A549 (cell line): Measurements from ENCODE around the gene VDAC1. TPM values are rescaled to one million over a fixed set of nuclear protein-coding genes. Genes with fewer than 3 reads are reported as not detected.
A peak's percentile ranks its signal among the peaks of the same experiment; 100 is the strongest.

Experiments used
- ATAC-seq, 2 experiments: fragments of 200-7000 bp in 1 of 2; fragments of >200 bp in 1 of 2; cut with Nextera tagmentation in 1 of 2; cut with Tn5 transposase in 1 of 2; 3 replicates each; pipeline versions ENCODE4 v1.8.0 to v1.9.1; 2018 to 2020; ENCODE audit warnings: mild to moderate bottlenecking in 1 of 2, moderate library complexity in 1 of 2
- CTCF ChIA-PET: fragments of 300-600 bp; sonication (Branson Sonifier 250); formaldehyde crosslinking; extraction: SDS; loops from one replicate; lab custom pipeline; 2021; ENCODE audit warnings: antibody characterized with exemption, inconsistent platforms; lab: Yijun Ruan, JAX
- POLR2A ChIA-PET: fragments of 350-600 bp; formaldehyde crosslinking; extraction: SDS; loops from one replicate; lab custom pipeline; 2021; ENCODE audit warnings: antibody characterized with exemption, inconsistent platforms; lab: Yijun Ruan, JAX
- DNase-seq, 2 experiments: peaks; one replicate each; pipeline versions ENCODE4 v3.0.0 to v3.0.0-alpha.2; 2011 to 2016; ENCODE audit warnings: low read depth in 1 of 2, low spot score in 1 of 2
- FAIRE-seq: peaks from 2 replicates; lab custom pipeline; 2011; peaks lifted over from hg19 to GRCh38; lab: Jason Lieb, UNC
- H3K27ac ChIP-seq, 2 experiments: fragments of >200 bp; sonication (Bioruptor Twin); formaldehyde crosslinking; 3 replicates each; pipeline ENCODE4 v1.5.1; 2016 to 2017
- H3K4me1 ChIP-seq: fragments of >200 bp; sonication (Bioruptor Twin); formaldehyde crosslinking; 3 replicates; pipeline ENCODE4 v1.6.1; 2016
- H3K4me2 ChIP-seq: fragments of >200 bp; sonication (Bioruptor Twin); formaldehyde crosslinking; 3 replicates; pipeline ENCODE4 v1.6.1; 2016
- H3K4me3 ChIP-seq: fragments of >200 bp; sonication (Bioruptor Twin); formaldehyde crosslinking; 3 replicates; pipeline ENCODE4 v1.5.1; 2016
- H3K9me3 ChIP-seq: fragments of >200 bp; sonication (Bioruptor Twin); formaldehyde crosslinking; 3 replicates; pipeline ENCODE4 v1.6.1; 2016
- ATOH8 ChIP-seq: fragments of 250-450 bp; sonication (Bioruptor Pico); IDR thresholded peaks from 2 replicates; pipeline ENCODE4 v1.5.0; 2020; ENCODE audit warnings: low read depth, mild to moderate bottlenecking, moderate library complexity
- BCL3 ChIP-seq: fragments of >200 bp; sonication (Bioruptor Twin); formaldehyde crosslinking; IDR thresholded peaks from 3 replicates; pipeline ENCODE4 v1.6.1; 2016
- CBX8 ChIP-seq: fragments of 200-600 bp; sonication (generic); IDR thresholded peaks from 2 replicates; pipeline ENCODE4 v1.6.1; 2016
- CEBPB ChIP-seq, 2 experiments: fragments of >200 bp in 1 of 2; sonication (Bioruptor Twin) in 1 of 2; formaldehyde crosslinking in 1 of 2; IDR thresholded peaks; 2 replicates each; pipeline ENCODE4 v1.6.1; 2012 to 2016
- CHD2 ChIP-seq: fragments of 150-350 bp; IDR thresholded peaks from 2 replicates; pipeline ENCODE4 v1.6.1; 2014; ENCODE audit warnings: low read length; ENCODE audit not compliant: partially characterized antibody
- FOSL2 ChIP-seq, 2 experiments: fragments of 450-650 bp in 1 of 2; fragments of >200 bp in 1 of 2; sonication (Bioruptor Twin) in 1 of 2; formaldehyde crosslinking; IDR thresholded peaks; 2 replicates each; pipeline versions ENCODE4 v1.5.0 to v1.6.1; 2016 to 2020; ENCODE audit warnings: mild to moderate bottlenecking in 1 of 2, moderate library complexity in 1 of 2
- FOXS1 ChIP-seq: fragments of 250-450 bp; sonication (Bioruptor Pico); IDR thresholded peaks from 2 replicates; pipeline ENCODE4 v1.5.0; 2020; ENCODE audit warnings: mild to moderate bottlenecking, moderate library complexity
- GATA3 ChIP-seq: IDR thresholded peaks from 2 replicates; pipeline ENCODE4 v1.6.1; 2012; ENCODE audit warnings: borderline replicate concordance
- HDAC2 ChIP-seq: fragments of 200-600 bp; sonication (generic); IDR thresholded peaks from 2 replicates; pipeline ENCODE4 v1.6.1; 2016
- JUN ChIP-seq, 2 experiments: fragments of >200 bp; sonication (Bioruptor Twin); formaldehyde crosslinking; IDR thresholded peaks; 2 replicates in 1 of 2; 3 replicates in 1 of 2; pipeline ENCODE4 v1.6.1; 2016 to 2017
- JUNB ChIP-seq: fragments of >200 bp; sonication (Bioruptor Twin); formaldehyde crosslinking; IDR thresholded peaks from 2 replicates; pipeline ENCODE4 v1.6.1; 2016
- MAFK ChIP-seq: fragments of 450-650 bp; IDR thresholded peaks from 2 replicates; pipeline ENCODE4 v1.6.1; 2014; ENCODE audit not compliant: partially characterized antibody
- NFE2L2 ChIP-seq: fragments of 150-350 bp; conservative IDR thresholded peaks from 2 replicates; pipeline ENCODE4 v1.6.1; 2014; ENCODE audit warnings: low read length
- POLR2AphosphoS2 ChIP-seq: conservative IDR thresholded peaks from 2 replicates; pipeline ENCODE4 v1.6.1; 2012; ENCODE audit warnings: low read length, improper control_type of control experiment, inconsistent platforms
- RARB ChIP-seq: fragments of 250-450 bp; sonication (Bioruptor Pico); IDR thresholded peaks from 2 replicates; pipeline ENCODE4 v1.8.0; 2021; ENCODE audit warnings: mild to moderate bottlenecking, moderate library complexity
- REST ChIP-seq: fragments of 200-600 bp; sonication (generic); IDR thresholded peaks from 2 replicates; pipeline ENCODE4 v1.6.1; 2016; ENCODE audit warnings: antibody characterized with exemption, mild to moderate bottlenecking, moderate library complexity
- USF2 ChIP-seq: fragments of 450-650 bp; IDR thresholded peaks from 2 replicates; pipeline ENCODE4 v1.6.1; 2014; ENCODE audit warnings: antibody characterized with exemption
- WGBS: methylation state at CpG from one replicate; pipeline ENCODE4 v1.1.6; 2017; ENCODE audit errors: missing lambda C conversion rate; 5-methylcytosine and 5-hydroxymethylcytosine counted together
- polyA plus RNA-seq, 4 experiments: library from polyadenylated mRNA; depleted of rRNA in 3 of 4; stranded (reverse); fragments of >200 nt; fragmentation: RNase III in 1 of 4; extraction: RNeasy Plus Mini Kit Qiagen cat#74134 plus additional on column Dnase treatment in 1 of 4; gene quantifications; 2 replicates in 3 of 4; 3 replicates in 1 of 4; pipeline ENCODE4 v1.2.3, GENCODE V29; 2011 to 2017

The VDAC1 gene
- polyA plus RNA-seq, 2 of the 4 experiments (the other 2 are of a cell fraction), result 369 to 442 TPM

- H3K9me3 ChIP-seq, result no peaks in the 10 kb centered on the region
- peaks cover 32% of the 10 kb centered on the region for H3K4me1 ChIP-seq
- ChIA-PET CTCF (interaction anchor here (1.8 to 2.7 kb wide), 3 partner anchors 9 to 546 kb away, joined by 6 to 23 read pairs (median 9); no protein-coding TSS in a partner anchor), POLR2A (interaction anchor here (1.0 to 1.1 kb wide), 2 partner anchors 34 to 35 kb away, joined by 5 to 8 read pairs; partner anchors contain the start of gene VDAC1)
- WGBS, result 42% methylated on average over 2 of the region's 2 CpGs
- peak overlapping the region; percentile 63 for H3K4me2 ChIP-seq
- no peak for DNase-seq
- ATAC-seq, result peak in 1 of 2 experiments; percentile 3; a peak in 3 of 6 replicates
- FAIRE-seq, result no peak
- no peak overlapping the region for H3K4me3 ChIP-seq
- H3K27ac ChIP-seq, result peak overlapping the region; percentile 91 to 95
- TF ChIP-seq MAFK (peak; percentile 58), JUNB (no peak), REST (no peak)
Measured at GRCh38 chr5:133970325-133970909, 34.4 kb downstream of the VDAC1 start.

GRCh38 chr5:133969654-133970324 is 35.0 kb downstream of the VDAC1 start:
- 22% methylated on average over 7 of the region's 7 CpGs for WGBS
- CTCF ChIA-PET, result interaction anchor here (0.6 to 2.7 kb wide), 7 partner anchors 10 to 549 kb away, joined by 3 to 23 read pairs (median 6); no protein-coding TSS in a partner anchor
- POLR2A ChIA-PET, result interaction anchor here (1.0 to 1.1 kb wide), 2 partner anchors 34 to 35 kb away, joined by 5 to 8 read pairs; partner anchors contain the start of gene VDAC1
- H3K4me1 ChIP-seq, result peaks cover 32% of the 10 kb centered on the region
- DNase-seq (peak; percentile 54 to 87), FAIRE-seq (peak; percentile 97), ATAC-seq (peak; percentile 37 to 50)
- TF ChIP-seq BCL3 (no peak), FOSL2 (IDR thresholded peaks at IDR 0.05) (no peak), FOSL2 (CRISPR knock-in tag; IDR thresholded peaks at IDR 0.05) (peak; percentile 84), HDAC2 (no peak), NFE2L2 (no peak), FOXS1 (CRISPR knock-in tag) (peak; percentile 60; the same call in 1 of the 2 replicates), CHD2 (no peak), JUNB (peak; percentile 45), POLR2AphosphoS2 (no peak), GATA3 (no peak), JUN (IDR thresholded peaks at IDR 0.05) (0 out of 5 replicates have a peak, but pooled peaks of 1 of the 2 experiments have one; percentile 51), USF2 (no peak), CBX8 (no peak), CEBPB (IDR thresholded peaks at IDR 0.05) (peak; percentile 5 to 49; a peak in 1 of 4 replicates), RARB (CRISPR knock-in tag) (peak; percentile 34; the same call in 1 of the 2 replicates), ATOH8 (CRISPR knock-in tag) (no peak)
- no peaks in the 10 kb centered on the region for H3K9me3 ChIP-seq
- H3K4me2 ChIP-seq, result peak overlapping the region; percentile 63
- peak overlapping the region; percentile 67 for H3K4me3 ChIP-seq
- peak overlapping the region; percentile 91 to 95 for H3K27ac ChIP-seq
